Breast epithelium (tissue), 4 donors: Measurements from ENCODE around the gene PCF11. TPM values are rescaled to one million over a fixed set of nuclear protein-coding genes. Genes with fewer than 3 reads are reported as not detected.

Experiments used
- DNase-seq, 2 donors: peaks; one replicate each; pipeline ENCODE4 v3.0.0-alpha.2; 2019; ENCODE audit warnings: low spot score in 2 of 2
- H3K27ac ChIP-seq, 2 donors: fragments of 200-600 bp; sonication (generic) in 1 of 2; one replicate each; pipeline ENCODE4 v1.5.1; 2016 to 2019; ENCODE audit warnings: mild to moderate bottlenecking in 1 of 2
- H3K27me3 ChIP-seq, 2 donors: fragments of 200-600 bp; sonication (generic) in 1 of 2; one replicate each; pipeline versions ENCODE4 v1.5.1 to v1.6.0; 2017 to 2019; ENCODE audit warnings: control low read depth in 1 of 2, mild to moderate bottlenecking in 1 of 2
- H3K36me3 ChIP-seq: fragments of 200-600 bp; one replicate; pipeline ENCODE4 v1.5.1; 2019
- H3K4me1 ChIP-seq, 2 donors: fragments of 200-600 bp; sonication (generic); one replicate each; pipeline ENCODE4 v1.5.1; 2016 to 2019; ENCODE audit warnings: control low read depth in 1 of 2
- H3K4me3 ChIP-seq, 3 donors: fragments of 200-600 bp; sonication (generic); 1 replicate in 2 of 3; 2 replicates in 1 of 3; pipeline ENCODE4 v1.5.1; 2016 to 2019; ENCODE audit warnings: mild to moderate bottlenecking in 3 of 3, moderate library complexity in 2 of 3
- H3K9me3 ChIP-seq, 2 donors: fragments of 200-600 bp; sonication (generic) in 1 of 2; one replicate each; pipeline ENCODE4 v1.5.1; 2016 to 2019; ENCODE audit warnings: control low read depth in 1 of 2
- CTCF ChIP-seq, 3 donors: fragments of 450-650 bp; IDR thresholded peaks; one replicate each; pipeline ENCODE4 v1.5.1; 2016 to 2017; ENCODE audit warnings: antibody characterized with exemption in 3 of 3, mild to moderate bottlenecking in 3 of 3, moderate library complexity in 3 of 3
- POLR2A ChIP-seq: fragments of 450-650 bp; IDR thresholded peaks from one replicate; pipeline ENCODE4 v1.6.1; 2016; ENCODE audit warnings: antibody characterized with exemption, mild to moderate bottlenecking, moderate library complexity
- POLR2AphosphoS5 ChIP-seq, 3 donors: sonication (generic); formaldehyde crosslinking; IDR thresholded peaks; one replicate each; pipeline ENCODE4 v1.6.1; 2017; ENCODE audit warnings: antibody characterized with exemption in 3 of 3
- intact Hi-C: fragments of 100-400 bp; cut with DNase I; formaldehyde crosslinking; loops from one replicate; pipeline ENCODE4 v1.15.1; 2023; ENCODE audit warnings: low total_unique reads
- total RNA-seq, 3 donors: library from RNA; depleted of rRNA; stranded (reverse); fragments of >200 nt; gene quantifications; one replicate each; pipeline ENCODE4 v1.1.0, GENCODE V29; 2016

PCF11 gene
- total RNA-seq, 3 donors from 2014 or later = 78.7 to 133 (median 130) TPM

DNA sequence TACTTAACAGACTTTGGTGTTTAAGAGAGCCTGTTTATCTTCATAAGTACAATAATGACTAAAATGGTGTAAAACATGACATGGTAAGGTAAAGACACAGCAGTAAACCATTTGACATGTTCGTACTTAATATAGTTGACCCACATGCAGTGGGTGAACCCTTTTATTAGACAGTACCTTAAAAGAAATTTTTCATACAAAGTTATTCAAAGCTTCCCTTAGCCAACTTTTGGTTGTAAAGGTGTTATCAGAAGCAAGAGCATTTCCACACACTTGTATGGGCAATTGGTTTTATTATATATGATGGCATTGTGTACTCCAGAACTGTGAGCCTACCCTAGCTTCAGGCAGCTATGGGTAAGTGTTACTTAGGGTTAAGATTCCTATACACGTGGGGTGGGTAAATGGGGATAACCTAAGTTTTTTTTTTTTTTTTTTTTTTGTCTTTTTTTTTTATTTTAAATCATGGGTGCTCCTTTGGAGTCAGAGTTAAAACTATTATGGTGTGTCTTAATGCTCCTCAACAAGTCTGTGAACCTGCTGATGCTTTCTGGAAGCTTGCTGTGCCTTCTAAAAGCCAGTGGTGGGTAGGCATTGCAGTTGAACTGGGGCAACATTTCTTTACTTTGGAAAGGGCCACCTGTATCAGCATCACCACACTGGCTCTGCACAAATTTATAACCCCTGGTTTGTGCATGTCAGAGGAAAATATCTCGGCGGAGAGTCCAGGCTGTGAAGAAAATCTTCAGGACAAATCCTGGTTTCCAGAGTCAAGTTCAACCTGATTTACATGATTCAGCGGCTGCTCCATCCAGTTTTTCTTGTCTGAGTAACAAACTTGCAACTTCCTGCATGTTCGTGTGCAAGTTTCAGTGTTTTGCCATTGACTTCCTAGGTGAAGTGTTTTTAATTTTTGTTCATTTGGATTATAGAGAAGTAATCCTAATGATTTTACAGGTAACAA, 3.3 kb downstream of the PCF11 start:
- Histone ChIP-seq H3K27me3 (no peaks in the 10 kb centered on the region), H3K9me3 (no peaks in the 10 kb centered on the region), H3K4me3 (peak overlapping the region; percentile 69 to 99 (median 98)), H3K27ac (peak overlapping the region; percentile 64 to 100), H3K36me3 (no peaks in the 10 kb centered on the region), H3K4me1 (peaks cover 4 to 13% of the 10 kb centered on the region in 2 donors)
- TF ChIP-seq CTCF (IDR thresholded peaks at IDR 0.05) (no peak), POLR2AphosphoS5 (IDR thresholded peaks at IDR 0.05) (peak in 1 of 3 donors; percentile 73)
- intact Hi-C loops = no loop called here
- DNase-seq = peak in 1 of 2 donors; percentile 55

DNA sequence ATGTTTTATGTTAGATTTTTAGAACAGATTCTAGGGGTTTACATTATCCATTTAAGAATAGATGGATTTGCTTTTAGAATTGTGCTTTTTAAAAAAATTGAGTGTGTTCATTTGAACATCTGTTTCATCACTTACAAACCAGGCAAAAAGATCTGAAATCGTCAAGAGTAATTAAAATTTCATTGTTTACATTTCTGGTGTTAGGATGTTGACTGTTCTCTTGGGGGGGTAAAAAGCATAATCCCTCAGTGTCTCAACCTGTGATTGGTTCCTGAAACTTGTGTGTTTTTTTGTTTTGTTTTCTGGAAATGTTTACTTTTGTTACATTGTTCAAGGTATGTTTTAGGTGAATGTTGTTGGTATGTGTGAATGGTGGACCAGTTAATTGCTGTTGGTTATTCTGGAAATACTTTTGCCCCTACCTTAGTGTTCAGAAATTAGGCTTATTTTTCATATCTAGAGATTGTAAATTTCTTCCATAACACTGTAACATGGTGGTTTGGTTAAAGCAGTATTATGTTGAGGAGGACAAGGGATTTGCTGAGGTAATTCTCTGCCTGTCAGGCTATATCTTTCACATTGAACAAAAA, 4.8 kb downstream of the PCF11 start:
- no peaks in the 10 kb centered on the region for H3K36me3 ChIP-seq
- H3K4me1 ChIP-seq = peaks cover 4 to 13% of the 10 kb centered on the region in 2 donors
- peak overlapping the region; percentile 57 to 100 for H3K27ac ChIP-seq
- DNase-seq = no peak
- intact Hi-C loops = no loop called here
- peak overlapping the region in 1 of 3 donors; percentile 69 for H3K4me3 ChIP-seq
- H3K27me3 ChIP-seq = no peaks in the 10 kb centered on the region
- no peaks in the 10 kb centered on the region for H3K9me3 ChIP-seq
- TF ChIP-seq CTCF (IDR thresholded peaks at IDR 0.05) (no peak), POLR2A (no peak), POLR2AphosphoS5 (IDR thresholded peaks at IDR 0.05) (no peak)

- no peaks in the 10 kb centered on the region for H3K36me3 ChIP-seq
- DNase-seq = no peak
- intact Hi-C loops = no loop called here
- peak overlapping the region in 1 of 3 donors; percentile 2 for H3K4me3 ChIP-seq
- no peaks in the 10 kb centered on the region for H3K27me3 ChIP-seq
- H3K9me3 ChIP-seq = no peaks in the 10 kb centered on the region
- TF ChIP-seq POLR2A (no peak), POLR2AphosphoS5 (IDR thresholded peaks at IDR 0.05) (no peak), CTCF (IDR thresholded peaks at IDR 0.05) (no peak)
- peaks cover 4 to 13% of the 10 kb centered on the region in 2 donors for H3K4me1 ChIP-seq
- peak overlapping the region; percentile 36 to 100 for H3K27ac ChIP-seq
These were observed 5.4 kb downstream of the PCF11 start for GRCh38 chr11:83162377-83162776.

- H3K36me3 ChIP-seq = no peaks in the 10 kb centered on the region
- intact Hi-C loops = no loop called here
- no peak for TF ChIP-seq CTCF (IDR thresholded peaks at IDR 0.05)
- peak in 1 of 3 donors; percentile 15 for TF ChIP-seq POLR2AphosphoS5 (IDR thresholded peaks at IDR 0.05)
- H3K27ac ChIP-seq = no peak overlapping the region
- peaks cover 0 to 28% of the 10 kb centered on the region in 2 donors for H3K4me1 ChIP-seq
- DNase-seq = no peak
- H3K9me3 ChIP-seq = no peaks in the 10 kb centered on the region
- H3K4me3 ChIP-seq = no peak overlapping the region
- no peaks in the 10 kb centered on the region for H3K27me3 ChIP-seq
These were observed 9.4 kb downstream of the PCF11 start for GRCh38 chr11:83166193-83166866.
